HG02870 (cell line): ENCODE data around the gene GNAZ.

Experiments used
- ATAC-seq: cut with Tn5 transposase; IDR thresholded peaks from one replicate; pipeline ENCODE4 v1.9.1; 2021; ENCODE audit warnings: mild to moderate bottlenecking, moderate library complexity; ENCODE audit not compliant: unreplicated experiment

GNAZ gene

DNA sequence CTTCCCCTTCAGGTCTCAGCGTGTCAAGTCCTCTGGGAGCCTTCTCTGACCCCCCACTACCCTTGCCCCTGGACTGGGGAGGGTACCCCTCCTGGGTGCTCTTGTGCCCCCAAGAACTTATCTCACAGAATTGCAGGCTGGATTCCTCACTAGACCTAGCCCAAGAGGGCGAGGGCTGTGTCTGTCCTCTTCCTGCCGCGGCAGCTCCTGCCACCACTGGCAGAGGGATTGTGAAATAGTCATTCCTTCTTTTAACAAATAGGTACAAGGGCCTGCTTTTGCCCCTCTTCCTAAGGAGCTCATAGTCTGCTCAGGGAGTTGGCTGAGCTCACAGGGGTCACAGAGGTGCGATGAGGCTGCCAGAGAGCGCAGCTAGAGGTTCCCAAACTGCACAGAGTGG lies 80.4 kb downstream of the GNAZ start:
- no peak for ATAC-seq

DNA sequence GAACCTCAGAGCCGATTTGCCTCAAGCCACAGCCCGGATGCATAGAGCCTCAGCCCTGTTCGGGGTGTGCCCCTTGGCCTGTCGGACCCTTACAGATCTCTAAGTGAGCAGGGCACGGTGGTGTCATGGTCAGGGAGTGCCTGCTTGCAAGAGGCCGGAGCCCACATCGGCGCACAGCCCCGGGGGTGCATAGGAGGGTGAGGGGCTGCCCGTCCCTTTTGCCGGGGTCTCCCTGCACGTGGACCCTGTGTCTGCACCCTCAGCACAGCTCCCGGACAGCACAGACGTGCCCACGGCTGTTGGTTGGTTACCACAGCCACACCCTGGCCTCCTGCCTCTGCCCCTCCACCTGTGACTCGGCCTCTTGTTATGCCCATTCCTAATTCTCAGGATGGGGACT lies 81.5 kb downstream of the GNAZ start:
- ATAC-seq, result no peak

DNA sequence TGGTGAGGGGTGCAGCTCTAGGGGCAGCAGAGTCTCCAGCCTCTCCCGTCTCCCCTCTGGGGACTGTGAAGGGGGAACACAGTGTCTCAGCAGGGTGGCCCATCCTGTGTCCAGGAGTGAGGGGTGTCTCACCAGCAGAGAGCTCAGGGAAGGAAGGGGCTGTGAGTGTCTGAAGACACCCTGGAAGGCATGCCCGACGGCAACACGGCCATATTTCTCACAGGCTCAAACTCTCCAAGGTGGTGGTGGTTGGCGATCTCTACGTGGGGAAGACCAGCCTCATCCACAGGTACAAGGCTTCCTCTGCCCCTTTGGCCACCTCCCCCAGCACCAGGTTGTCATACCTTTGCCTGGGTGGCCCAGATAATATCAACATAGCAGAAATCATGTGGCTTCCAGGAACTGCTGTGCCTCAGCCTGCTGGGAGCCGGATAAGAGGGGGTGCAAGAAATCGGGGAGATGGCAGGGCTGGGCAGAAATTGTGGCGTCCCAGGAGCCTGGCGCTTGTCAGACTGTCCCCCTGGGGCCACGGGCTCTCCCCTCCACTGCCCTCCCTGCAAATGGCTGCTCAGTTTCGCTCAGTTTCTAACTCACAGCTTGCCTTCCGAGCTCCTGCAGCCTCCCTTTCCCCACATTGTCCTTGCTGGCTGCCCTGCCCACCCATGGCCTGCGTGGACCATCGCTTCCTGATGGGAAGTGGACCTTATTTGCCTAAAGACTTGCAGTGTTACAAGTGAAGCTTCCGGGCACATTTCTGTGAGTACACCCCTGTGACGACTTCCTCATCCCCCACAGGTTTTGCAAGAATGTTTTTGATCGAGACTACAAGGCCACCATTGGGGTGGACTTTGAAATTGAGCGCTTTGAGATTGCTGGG lies 82.2 kb downstream of the GNAZ start:
- ATAC-seq, result no peak

- no peak for ATAC-seq
Measured at GRCh38 chr22:23153994-23154393, 83.7 kb downstream of the GNAZ start.

DNA sequence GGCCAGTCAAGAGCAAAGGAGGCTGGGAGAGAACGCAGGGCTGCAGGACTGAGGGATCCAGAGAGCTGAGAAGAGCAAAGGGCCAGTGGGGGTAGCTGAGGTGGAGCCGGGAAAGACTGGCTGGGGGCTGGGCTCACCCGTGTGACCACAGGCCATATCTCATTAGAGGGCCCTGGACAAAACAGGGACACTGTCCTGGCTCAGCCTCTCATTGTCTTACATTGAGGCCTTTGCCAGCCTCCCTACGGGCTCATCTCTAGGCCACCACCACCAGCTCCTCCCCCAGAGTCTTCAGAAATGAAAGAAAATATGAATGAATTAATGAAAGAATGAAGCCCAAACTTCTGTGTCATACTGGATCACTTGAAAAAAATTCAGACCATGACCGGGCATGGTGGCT lies 84.1 kb downstream of the GNAZ start:
- ATAC-seq, result no peak

DNA sequence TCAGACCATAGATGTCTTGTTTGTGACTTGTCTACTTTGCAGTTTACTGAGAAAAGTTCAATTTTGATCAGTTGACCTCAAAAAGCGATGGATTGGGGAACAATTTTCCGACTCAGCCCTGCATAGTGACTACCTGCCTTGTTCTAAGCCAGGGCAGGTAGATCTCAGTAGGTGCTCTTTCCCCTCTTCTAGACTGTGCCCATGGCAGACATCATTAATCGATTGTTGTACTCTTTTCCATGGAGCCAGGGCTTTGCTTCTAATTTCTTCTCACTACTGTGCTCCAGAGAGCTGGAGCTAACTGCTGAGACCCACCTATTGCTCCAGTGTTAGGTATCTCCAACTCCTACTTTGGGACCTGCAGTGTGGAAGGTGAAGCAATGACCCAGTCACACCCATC lies 84.8 kb downstream of the GNAZ start:
- no peak for ATAC-seq

GRCh38 chr22:23155831-23156230 lies 85.5 kb downstream of the GNAZ start:
- no peak for ATAC-seq

GRCh38 chr22:23156286-23156685 lies 86.0 kb downstream of the GNAZ start:
- ATAC-seq, result no peak

- no peak for ATAC-seq
Measured at GRCh38 chr22:23157560-23158515, 87.5 kb downstream of the GNAZ start.

GRCh38 chr22:23158516-23159290 lies 88.4 kb downstream of the GNAZ start:
- no peak for ATAC-seq

GRCh38 chr22:23159291-23159630 lies 88.9 kb downstream of the GNAZ start:
- ATAC-seq, result no peak

DNA sequence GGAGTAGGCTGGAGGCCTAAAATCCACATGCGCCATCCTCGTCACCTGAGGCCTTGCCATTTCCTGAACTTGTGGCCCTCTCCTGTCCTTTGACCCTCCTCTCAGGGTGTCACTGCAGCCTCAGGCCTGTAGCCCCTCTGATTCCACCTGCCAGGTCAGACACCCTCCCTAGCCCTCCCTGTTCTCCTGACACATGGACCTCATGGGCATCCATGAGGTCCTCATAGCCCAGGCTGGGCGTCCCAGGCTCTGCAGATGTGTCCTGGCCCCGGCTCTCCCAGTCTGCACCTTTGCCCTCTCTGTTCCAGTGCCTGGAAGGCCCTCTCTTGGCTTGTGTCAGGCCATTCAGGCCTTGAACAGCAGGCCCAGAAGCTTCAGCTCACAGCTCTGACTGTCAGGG lies 90.7 kb downstream of the GNAZ start:
- ATAC-seq, result no peak

- ATAC-seq, result no peak
Measured at GRCh38 chr22:23161574-23161973, 91.3 kb downstream of the GNAZ start.

DNA sequence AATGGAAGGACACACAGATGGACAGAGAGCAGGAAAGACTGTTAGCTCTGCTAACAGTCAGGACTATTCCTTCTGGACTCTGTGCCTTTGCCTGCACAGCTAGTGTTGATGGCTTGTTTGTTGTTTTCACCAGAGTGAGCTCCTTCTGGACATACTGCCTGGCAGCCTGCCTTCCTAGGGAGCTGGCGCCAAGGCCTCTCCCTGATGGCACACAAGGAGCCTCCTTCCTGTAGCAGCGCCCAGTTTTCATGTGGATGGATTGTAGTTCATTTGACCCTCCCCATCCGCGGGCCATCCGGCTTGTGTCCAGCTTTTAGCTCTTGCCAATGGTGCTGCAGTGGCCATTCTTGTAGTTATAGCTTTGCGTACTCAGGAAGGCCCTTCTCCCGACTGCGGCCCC lies 93.3 kb downstream of the GNAZ start:
- no peak for ATAC-seq

DNA sequence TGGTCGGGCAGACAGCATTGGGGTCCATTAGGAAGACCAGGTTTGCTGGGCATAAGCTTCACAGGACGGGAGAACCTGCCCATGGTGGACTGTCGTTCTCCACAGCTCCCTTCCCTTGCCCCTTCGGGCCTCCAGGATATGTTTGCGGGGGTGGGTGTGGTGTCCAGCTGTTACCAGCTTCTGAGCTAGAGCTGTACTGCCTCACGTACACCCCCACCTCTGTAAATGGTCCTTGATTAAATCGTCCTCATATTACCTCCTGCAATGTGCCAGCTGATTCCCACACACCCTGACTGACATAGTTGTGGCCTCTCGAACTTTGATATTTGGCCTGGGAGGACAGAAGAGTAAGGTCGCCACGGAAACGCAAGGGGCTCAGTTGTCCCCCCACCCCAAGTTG lies 93.8 kb downstream of the GNAZ start:
- no peak for ATAC-seq

- ATAC-seq, result no peak
Measured at GRCh38 chr22:23166042-23166831, 95.9 kb downstream of the GNAZ start.

- ATAC-seq, result no peak
Measured at GRCh38 chr22:23166841-23167616, 96.7 kb downstream of the GNAZ start.

DNA sequence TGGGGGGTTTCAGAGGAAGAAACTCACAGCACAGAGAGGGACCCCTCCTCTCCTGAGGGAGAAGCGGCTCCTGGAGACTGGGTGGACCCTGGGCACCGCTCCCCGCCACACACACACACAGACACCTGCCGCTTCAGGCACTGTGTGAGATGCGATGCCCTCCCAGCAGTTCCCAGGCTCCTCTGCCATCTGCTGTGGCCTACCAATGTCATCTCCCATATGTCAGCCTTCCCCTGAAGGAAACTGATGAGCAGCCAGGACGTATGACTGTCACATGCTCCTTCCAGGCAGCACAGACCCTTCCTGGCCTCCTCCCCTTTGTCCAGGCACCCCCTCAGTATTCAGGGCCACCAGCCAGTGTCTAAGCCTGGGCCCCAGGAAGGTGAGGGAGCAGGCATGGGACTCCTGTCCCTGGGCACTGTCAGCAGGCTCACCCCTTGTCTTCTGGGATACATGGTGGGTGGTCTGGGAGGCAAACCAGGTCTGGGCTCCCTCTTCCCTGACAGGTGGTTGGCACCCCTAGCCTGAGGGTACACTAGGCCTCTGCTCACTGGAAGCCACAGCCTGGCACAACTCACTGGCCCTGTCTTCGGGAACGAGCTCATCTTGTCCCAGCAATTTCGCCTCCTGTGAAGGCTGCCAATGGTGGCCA lies 98.2 kb downstream of the GNAZ start:
- ATAC-seq, result no peak

GRCh38 chr22:23169043-23169406 lies 98.7 kb downstream of the GNAZ start:
- no peak for ATAC-seq
